HPDE6-E6E7 (cell line): ENCODE results near the gene UBR4.
"Not testable (repeated sequence)": the region's sequence is repeated elsewhere in the genome, so short reads cannot be mapped to it uniquely, and the experiment has no call there.

Experiments
- DNase-seq: peaks from one replicate; pipeline ENCODE4 v3.0.0; 2011; ENCODE audit warnings: missing footprints; ENCODE audit errors: extremely low spot score

UBR4 gene

DNA sequence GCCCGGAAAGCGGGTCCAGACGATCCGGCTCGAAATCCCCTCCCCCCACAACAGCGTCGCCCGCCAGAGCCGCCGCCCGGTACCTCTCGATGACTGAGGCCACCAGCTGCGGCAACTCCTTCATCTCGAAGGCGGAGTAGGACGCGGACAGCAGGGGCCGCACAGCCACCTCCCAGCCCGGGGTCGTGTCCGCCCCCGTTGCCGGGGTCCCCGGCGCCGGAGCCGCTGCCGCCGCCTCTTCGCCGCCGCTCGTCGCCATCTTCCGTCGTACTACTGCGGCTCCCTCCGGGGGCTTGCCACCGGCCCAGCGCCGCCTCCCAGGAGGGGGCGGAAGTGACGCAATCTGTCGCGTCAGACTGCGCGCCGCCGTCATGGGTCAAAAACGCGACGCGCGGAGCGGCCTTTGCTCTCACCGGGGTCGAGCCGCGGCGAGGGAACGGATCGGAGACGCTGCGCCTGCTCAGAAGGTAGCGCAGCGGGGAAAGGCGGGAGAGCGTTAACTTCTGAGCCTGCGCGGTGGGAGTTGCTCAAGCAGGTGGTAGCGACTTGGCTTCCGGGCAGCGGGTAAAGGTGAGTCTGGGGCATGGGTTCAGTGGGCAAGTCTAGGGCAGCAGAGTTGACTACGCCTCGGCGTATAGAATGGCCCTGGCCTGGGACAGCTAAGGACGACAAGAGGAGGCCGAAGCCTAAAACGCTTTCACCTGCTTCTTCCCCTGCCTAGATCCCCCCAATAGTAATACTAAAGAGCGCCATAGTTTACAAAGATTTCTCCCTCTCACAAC is at the start of gene UBR4:
UBR4 (minus strand) TSS at position 277 of the 782 bp plus-strand sequence; CDS start at position 259, 18 bp downstream.
- peak; percentile 88 for DNase-seq

DNA sequence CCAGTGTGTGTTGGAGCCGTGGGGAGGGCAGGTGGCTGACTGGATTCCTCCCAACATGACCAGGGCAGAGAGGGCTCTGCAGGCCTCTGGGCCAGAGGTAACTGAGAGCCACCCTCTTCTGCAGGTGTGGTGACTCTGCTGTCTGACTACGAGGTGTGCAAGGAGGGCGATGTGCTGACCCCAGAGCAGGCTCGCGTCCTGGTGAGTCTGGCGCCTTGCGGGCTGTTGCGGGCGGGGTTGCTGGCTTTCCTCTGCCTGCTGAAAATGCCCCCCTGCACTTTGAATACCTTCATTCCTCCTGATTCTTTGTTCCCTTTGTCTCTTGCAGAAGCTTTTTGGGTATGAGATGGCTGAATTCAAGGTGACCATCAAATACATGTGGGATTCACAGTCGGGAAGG is 48.3 kb upstream of the UBR4 start:
- no peak for DNase-seq

DNA sequence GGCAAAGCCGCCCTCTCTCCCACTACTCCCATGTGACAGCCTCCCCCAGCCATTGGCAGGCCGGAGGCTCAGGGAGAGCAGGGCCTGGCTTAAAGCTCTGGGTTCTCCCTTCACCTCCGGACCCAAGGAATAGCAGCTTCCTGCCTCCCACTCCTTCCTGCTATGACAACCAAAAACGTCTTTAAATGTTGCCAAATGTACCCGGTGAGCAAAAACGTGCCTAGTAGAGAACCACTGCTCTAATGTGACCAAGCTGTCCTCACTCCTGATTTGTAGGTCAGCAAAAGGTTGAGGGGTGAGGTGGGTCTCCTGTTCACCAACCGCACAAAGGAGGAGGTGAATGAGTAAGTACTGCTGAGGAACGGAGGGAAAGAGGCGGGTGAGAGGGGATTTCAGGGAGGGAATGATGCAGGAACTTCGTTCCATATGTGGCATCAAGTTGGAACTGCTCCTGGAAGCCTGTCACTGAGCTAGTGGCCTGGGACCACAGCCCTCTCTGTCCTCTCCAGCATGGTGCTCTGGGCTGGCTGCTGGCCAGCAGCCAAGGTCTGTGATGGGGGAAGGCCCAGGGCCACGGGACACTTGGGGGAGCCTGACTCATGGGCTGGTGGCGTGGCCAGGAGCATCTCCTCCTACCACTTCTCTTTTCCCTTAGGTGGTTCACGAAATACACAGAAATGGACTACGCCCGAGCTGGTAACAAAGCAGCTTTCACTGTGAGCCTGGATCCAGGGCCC is 47.3 kb upstream of the UBR4 start:
- no peak for DNase-seq

- DNase-seq = not testable (repeated sequence)
Measured at GRCh38 chr1:19256301-19256700, 46.2 kb upstream of the UBR4 start.

DNA sequence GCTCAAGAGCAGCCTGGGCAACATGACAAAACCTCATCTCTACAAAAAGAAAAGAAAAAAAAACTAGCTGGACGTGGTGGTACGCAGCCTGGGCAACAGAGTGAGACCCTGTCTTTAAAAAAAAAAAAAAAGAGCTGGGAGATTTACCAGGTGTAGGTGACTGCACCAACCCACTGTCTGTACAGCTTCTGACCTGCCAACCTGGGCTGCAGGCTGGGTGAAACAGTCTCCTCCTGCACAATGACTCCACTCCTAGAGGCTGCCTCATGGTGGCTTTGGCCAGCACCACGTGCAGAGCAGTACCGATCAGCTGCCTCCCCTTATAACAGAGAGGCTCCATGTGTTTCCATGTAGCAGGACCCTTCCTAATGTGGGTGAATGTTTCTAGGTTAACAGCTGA is 45.2 kb upstream of the UBR4 start:
- DNase-seq = no peak

DNA sequence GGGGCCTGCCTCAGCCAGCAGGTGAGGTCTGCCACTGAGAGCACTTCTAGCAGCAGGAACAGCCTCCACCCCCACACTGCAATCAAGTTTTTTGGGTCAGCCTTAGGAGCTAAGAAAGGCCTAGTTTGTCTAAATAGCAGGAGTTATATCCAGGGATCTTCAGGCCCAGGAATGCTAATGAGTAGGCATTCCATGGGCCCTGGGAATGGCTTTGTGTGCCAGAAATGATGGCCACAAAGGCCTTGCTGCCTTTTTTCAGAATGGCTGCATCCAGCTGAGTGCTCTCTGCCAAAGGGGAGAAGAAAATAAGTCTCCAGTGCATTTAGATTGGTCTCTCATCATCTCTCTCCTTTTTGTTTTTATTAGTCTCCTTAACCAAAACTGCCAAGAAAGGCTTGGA is 44.4 kb upstream of the UBR4 start:
- no peak for DNase-seq

DNA sequence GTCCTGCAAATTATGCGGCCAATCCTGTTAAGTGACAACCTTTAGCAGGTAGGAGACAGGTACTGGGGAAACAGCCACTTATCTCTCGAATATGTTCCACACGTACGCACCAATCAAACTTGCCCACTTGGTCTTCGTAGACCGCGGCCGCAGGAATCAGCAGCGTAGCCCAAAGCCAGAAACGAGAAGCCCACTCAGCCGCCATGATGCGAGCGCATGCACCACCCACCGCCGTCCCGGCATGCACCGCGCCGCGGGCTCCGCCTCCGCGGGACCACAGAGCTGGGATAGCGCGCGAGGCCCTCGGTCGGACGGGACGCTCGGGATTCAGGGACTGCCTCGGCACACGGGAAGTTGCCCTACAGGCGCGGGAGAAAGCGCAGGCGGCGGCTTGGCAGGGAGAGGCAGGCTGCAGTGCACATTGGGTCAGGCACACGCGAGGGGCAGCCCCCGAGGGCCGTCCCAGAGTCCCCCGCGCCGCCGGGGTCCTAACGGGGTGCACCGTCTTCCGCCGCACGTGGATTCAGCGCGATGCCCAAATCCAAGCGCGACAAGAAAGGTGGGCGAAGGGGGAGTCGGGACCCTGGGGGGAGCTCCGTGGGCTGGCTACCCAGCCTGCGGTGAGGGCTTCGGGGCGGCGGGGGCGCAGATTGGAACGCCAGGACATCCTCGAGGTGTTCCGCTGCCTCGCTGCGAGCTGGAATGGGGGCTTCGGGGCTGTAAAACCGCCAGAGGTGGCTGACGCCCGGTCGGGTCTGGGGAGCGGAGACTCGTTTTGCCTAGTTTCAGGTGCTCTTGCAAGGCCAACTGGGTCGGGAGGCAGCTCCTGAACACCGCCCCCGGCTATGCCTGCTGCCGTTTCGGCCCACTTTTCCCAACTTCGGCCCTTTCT is 41.5 kb upstream of the UBR4 start, which contains the start of the genes EMC1 and MRTO4:
EMC1 (minus strand) TSS at position 220 of the 892 bp plus-strand sequence; CDS start at position 205, 15 bp downstream.
MRTO4 (plus strand) TSS at position 501 of the 892 bp plus-strand sequence; CDS start at position 532, 31 bp downstream.
- peak; percentile 85 for DNase-seq

- no peak for DNase-seq
Measured at GRCh38 chr1:19250629-19251304, 40.7 kb upstream of the UBR4 start.

- DNase-seq = peak; percentile 68
Measured at GRCh38 chr1:19240673-19241538, 30.8 kb upstream of the UBR4 start.

- no peak for DNase-seq
Measured at GRCh38 chr1:19239876-19240275, 29.8 kb upstream of the UBR4 start.

GRCh38 chr1:19234224-19234623 is 24.2 kb upstream of the UBR4 start:
- DNase-seq = no peak

- DNase-seq = no peak
Measured at GRCh38 chr1:19232524-19232846, 22.4 kb upstream of the UBR4 start.

DNA sequence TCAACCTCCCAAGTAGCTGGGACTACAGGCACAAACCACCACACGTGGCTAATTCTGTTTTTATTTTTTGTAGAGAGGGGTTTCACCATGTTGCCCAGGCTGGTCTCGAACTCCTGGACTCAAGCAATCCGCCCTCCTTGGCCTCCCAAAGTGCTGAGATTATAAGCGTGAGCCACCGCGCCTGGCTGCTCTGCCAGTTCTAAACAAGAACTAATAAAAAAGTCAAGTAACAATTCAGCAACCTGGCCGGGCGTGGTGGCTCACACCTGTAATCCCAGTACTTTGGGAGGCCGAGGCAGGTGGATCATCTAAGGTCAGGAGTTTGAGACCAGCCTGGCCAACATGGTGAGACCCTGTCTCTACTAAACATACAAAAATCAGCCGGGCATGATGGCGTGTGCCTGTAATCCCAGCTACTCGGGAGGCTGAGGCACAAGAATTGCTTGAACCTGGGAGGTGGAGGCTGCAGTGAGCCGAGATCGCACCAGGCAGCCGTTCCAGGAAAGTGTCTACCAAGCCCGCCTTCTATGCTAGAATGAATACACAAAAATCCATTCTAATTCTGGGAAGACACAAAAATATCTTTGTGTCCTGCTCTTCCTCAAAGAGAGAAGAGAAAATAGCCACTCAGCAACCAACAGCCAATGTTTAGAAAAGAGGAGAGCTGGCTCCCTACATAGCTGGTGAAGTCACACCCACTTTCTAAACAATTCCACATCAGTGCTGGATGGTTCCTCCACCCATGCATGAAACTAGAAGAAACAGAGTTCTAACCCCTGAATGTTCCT is 21.9 kb upstream of the UBR4 start:
- not testable (repeated sequence) for DNase-seq

DNA sequence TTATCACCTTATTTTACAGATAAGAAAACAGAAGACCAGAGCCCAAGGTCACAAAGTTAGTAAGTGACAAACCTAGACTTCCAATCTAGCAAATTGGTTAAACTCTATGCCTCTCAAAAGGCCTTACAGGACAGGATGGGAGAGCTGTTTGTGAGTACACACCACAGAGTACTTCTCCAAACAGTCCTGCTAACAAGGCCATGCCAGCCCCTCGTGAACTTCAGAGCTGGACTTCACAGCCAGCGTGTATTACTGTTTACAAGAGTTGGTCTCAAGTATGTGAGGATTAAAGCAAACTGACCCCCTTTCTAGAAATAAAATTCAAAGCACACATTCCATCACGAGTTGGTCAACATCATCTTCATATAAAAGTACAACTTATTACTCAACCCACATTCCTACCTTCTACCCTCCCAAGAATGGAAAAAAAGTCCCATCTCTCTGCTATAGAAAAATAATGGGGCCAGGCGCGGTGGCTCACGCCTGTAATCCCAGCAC is 19.8 kb upstream of the UBR4 start:
- no peak for DNase-seq

GRCh38 chr1:19229229-19229628 is 19.2 kb upstream of the UBR4 start:
- DNase-seq = no peak

GRCh38 chr1:19222979-19223824 is 13.1 kb upstream of the UBR4 start:
- no peak for DNase-seq

DNA sequence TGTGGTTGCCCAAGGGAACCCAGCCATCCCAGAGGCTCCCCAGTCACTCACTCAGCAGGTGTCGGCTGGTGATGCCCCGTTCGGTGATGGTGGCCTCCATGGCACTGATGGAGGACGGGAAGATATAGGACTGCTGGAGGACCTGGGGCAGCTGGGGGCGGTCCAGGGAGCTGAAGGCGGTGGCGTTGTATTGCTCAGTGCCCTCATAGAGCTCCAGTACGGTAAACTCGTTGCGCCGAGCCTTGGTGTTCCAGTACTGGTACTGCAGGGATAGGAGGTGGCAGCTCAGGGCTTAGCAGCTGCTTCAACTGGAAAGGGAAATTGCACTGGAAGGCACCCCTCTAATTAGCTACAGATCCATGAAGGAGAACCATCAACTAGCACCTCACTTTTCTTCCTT is 12.5 kb upstream of the UBR4 start:
- DNase-seq = no peak

DNA sequence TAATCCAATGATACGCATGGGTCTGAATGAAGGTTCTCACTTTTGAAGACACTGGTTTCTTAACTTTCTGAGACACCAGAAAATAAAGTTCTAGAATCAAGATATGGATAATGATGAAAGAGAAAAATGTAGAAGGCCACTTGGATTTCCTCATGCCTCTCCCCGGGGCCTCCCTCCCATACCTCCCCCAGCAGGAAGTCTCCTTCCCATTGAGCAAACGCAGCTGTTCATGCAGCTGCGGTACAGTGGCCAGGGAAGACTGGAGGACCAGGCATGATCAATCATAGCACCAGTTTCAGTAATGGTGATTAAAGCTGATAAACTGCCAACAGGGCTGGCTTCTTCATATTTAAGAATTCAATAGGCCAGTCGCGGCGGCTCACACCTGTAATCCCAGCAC is 10.9 kb upstream of the UBR4 start:
- no peak for DNase-seq
